GM18499 (cell line): ENCODE data around the gene TMEM63A.

Experiments used
- ATAC-seq: cut with Tn5 transposase; IDR thresholded peaks from one replicate; pipeline ENCODE4 v1.9.1; 2021; ENCODE audit warnings: moderate number of reproducible peaks; ENCODE audit not compliant: insufficient read depth, unreplicated experiment

TMEM63A gene

GRCh38 chr1:225887030-225887314, 4.8 kb upstream of the TMEM63A start:
- no peak for ATAC-seq

DNA sequence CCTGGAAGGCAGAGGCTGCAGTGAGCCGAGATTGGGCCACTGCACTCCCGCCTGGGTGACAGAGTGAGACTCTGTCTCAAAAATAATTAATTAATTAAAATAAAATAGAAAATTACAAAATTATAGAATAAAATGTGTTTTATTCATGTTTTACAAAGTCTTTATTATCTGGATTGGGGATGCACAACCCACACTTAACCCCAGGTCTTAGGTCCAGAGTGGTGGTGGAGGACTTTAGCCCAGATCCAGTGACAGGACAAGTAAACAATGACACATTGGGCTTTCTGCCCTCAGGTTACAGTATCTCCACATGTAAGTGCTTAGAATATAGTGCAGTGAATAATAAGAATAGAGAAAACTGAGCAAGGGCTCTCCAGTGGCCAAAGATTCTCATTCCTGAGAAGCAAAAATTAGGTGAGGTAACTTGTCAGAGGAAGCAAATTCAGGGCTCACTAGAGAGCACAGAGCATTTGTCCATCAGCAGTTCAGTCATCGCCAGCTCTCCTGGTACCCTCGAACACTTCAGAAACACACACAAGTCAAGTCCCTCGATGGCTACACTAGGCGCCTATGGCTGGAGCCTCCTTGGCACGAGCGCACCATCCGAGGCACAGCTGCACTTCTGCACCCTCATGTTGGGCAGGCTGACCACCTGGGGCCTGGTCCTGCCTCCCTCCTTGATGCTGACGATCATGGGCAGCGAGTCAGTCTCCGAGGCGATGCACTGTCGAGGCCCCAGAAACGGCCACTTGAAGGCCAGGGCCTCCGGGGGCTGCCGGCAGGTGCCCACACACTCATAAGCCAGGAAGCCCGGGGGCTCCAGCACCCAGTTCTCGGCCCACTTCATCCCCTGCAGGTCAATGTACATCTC, 4.2 kb upstream of the TMEM63A start:
- no peak for ATAC-seq

DNA sequence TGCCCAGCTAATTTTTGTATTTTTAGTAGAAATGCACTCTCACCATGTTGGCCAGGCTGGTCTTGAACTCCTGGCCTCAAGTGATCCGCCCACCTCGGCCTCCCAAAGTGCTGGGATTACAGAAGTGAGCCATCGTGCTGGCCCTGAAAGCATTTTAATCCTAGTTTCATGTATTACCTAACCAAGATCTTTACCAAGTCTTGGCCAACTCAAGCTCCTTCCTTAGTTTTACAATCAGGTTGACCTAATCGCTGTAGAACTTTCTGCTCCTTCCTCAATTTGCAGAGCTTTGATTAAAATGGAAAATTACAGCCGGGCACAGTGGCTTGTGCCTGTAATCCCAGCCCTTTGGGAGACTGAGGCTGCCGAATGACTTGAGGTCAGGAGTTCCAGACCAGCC, 3.2 kb upstream of the TMEM63A start:
- ATAC-seq = no peak

DNA sequence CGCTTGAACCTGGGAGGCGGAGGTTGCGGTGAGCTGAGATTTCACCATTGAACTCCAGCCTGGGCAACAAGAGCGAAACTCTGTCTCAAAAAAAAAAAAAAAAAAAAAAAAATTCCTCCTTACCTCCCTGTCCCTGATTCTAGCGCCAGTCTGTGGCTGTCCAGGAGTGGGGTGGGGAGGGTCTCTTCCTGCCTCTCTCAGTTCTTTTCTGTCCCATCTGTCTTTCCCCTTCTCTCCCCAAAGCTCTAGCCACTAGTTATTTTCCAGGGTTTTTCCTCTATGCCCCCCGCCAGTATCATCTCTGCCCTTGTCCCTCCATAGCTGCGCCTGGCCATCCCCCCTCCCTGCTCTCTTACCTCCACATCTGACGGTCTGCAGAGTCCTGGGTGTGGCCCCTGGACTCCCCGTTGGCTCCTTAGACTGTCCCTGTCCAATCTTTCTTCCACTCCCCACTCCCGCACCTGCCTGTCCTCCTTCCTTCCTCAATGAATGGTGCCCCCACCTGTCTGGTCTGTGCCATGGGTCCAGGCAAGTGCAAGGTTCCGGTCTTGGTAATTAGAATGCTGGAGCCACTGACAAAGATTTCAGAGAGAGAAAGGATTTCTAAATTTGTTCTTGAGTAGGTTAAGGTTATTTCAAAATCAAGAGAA, 1.6 kb upstream of the TMEM63A start:
- no peak for ATAC-seq

- no peak for ATAC-seq
Measured at GRCh38 chr1:225882694-225883615, 775 bp upstream of the TMEM63A start.

GRCh38 chr1:225881081-225881958, 860 bp downstream of the TMEM63A start:
- no peak for ATAC-seq

DNA sequence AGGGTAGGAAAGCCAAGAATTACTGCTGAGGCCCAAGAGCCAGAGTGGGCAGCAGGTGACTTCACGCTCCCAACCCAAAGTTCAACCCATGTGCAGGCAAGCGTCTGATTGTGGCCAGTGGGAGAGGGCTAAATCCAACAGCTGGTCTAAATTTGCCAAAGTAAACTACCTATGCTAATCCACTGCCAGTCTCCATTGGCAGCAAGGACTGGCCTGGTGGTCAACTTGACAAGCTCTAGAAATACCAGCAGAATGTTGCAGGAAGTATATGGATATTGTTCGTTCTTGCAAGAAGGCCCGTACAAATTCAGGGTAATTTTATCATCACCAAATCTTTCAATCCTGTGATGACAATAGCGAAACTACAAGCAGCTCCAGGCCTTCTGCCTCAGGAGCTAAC, 1.5 kb downstream of the TMEM63A start:
- ATAC-seq = no peak

DNA sequence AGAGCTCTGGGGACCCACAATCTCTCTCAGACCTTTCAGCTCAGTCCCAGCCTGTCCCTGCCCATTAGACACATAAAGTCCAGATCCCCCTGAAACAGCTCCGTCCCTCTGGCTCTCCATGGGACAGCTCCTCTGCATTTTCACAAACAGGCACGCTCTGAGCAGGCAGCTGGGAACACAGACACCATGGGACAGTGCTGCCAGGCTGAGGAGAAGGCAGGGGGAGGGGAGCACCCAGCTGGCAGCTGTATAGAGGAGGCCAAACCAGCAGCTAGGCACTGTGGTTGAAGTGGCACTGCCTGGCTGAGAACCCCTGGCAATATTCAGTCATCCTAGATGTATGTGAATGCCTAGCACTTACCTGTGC, 2.0 kb downstream of the TMEM63A start:
- no peak for ATAC-seq

GRCh38 chr1:225879521-225880221, 2.5 kb downstream of the TMEM63A start:
- no peak for ATAC-seq

GRCh38 chr1:225878282-225878681, 3.9 kb downstream of the TMEM63A start:
- ATAC-seq = no peak

DNA sequence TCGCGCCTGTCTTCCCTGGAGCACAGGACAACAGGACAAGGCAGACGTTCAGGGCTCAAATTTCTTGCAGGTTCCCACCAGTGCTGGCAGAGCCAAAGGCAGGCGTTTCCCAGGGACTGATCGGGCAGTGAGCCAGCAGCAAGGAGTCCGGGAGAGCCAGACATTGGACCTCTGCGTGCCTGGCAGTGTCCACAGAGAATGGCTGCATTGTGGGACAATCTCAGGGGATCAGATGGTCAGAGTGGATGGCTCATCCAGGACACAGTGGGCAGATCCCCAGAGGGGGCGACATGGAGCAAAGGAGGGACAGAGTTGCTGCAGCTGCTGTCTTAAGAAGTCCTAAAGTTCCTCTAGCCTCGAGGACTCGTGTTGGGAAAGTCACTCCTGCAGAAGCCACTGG, 4.6 kb downstream of the TMEM63A start:
- no peak for ATAC-seq

GRCh38 chr1:225876900-225877510, 5.2 kb downstream of the TMEM63A start:
- no peak for ATAC-seq

DNA sequence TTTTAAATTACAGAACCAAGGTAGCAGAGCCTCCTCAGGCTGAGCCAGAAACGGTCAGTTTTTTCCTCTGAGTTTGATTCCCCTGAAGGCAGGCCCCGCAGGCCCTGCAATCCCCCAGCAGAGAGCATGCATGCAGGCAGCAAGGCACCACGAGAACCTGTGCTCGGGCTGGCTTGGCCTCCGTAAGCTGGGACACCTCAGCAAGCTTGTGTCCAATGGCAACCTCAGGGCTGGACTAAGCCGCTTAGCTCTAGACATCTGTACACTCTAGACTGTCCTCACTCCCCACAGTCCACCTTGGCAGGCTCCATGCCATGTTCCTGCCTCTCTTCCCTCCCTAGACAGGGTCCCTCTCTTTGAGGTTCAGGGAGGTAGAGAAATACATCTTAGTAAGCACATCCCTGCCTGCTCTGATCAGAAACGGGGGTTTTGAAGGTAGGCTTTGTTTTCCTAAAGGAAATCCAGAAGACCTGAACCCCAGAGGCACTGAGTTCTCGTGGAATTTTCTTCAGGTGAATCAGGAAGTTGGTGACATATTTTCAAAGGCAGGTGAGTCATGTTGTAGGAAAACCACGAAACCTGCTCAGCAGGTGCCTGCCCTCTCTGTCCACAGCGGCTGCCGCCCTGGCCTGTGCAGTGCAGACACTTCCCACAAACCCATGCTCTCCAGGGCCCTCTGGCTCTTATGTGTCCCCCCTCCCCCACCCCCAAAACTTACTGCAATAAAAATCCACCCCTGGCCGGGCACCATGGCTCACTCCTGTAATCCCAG, 7.0 kb downstream of the TMEM63A start:
- no peak for ATAC-seq

DNA sequence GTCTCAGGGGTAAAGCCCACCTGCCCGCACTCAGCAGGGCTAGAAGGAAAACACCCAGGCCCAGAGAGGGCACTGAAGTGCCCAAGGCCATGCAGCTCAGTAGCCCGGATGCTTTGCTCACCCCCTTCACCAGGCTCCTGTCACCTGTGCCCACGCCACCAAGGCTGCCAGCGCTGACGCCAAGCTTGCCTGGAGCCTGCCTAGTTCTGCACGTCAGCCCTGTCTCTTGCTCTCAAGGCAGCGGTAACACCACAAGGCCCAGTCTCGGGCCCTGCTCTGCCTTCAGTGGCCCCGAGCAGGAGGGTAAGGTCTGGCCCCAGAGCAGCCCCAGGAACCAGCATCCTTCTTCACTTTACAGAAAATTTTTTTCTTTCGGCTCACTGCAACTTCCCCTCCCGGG, 7.7 kb downstream of the TMEM63A start:
- ATAC-seq = no peak

GRCh38 chr1:225873281-225873850, 8.8 kb downstream of the TMEM63A start:
- ATAC-seq = no peak

DNA sequence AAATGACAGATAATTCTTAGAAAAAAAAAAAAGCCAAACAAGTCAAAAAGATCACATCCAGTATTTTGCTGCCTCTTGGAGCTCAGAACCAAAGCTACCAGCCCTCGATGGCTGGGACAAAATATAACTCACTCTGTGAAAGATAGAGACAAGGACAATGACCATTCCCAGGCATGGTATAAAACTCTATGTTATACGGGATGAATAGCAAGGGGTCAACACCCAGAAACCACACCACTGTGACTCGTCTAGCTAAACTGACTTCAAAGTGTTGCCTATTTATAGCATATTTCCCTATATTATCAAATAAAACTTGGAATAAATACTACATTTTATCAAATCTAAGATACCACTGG, 10.1 kb downstream of the TMEM63A start:
- ATAC-seq = no peak

DNA sequence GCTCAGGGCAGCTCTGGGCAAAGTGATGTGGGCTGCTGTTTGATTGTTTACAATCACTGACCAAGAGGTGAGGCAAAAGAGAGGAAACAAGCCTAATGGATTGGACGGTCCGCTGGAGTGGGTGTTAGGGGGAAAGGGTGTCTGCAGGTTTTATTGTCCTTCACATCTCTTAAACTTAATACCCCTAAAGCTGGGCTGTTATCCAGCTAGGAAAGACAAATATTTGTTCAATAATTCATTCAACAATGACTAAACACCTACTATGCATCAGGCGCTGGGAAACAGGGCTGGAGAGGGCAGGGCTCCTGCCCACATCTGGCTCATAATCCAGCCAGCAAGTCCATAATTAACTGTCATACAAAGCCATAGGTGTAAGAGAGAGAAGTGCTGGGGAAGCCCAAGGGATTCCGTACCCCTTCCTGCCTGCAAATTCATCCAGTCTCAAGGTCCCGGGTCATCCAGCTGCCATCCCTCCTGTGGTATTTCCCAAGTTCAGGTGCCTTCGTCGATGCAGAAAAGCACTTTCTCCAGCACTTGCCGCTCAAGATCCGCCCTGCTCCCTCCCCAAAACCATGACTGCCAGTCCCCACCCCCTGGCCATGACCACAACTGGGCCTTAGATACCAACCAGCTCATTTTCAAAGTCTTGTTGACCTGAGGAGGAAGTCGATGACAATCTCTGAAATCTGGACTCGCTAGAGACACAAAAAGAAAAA, 10.7 kb downstream of the TMEM63A start:
- ATAC-seq = no peak

GRCh38 chr1:225870911-225871310, 11.3 kb downstream of the TMEM63A start:
- ATAC-seq = no peak
